HepG2 (cell line): ENCODE data around the gene ZNF101. TPM values are rescaled to one million over a fixed set of nuclear protein-coding genes. Genes with fewer than 3 reads are reported as not detected.

ENCODE experiments used
- ATAC-seq: fragments of 200-7000 bp; cut with Tn5 transposase; 3 replicates; pipeline ENCODE4 v1.9.1; 2020; ENCODE audit warnings: mild to moderate bottlenecking, moderate library complexity
- BruUV-seq: library from RNA; stranded (reverse); fragments of 400-500 nt; replicated peaks from 2 replicates; lab custom pipeline; 2021; lab: Mats Ljungman, UMichigan
- CTCF ChIA-PET: fragments of 300-600 bp; formaldehyde crosslinking; extraction: SDS; loops from one replicate; lab custom pipeline; 2021; ENCODE audit warnings: low total read pairs, inconsistent platforms, low intra/inter-chr PET ratio; lab: Yijun Ruan, JAX
- POLR2A ChIA-PET: fragments of 350-600 bp; sonication (Branson Sonifier 250); formaldehyde crosslinking; loops from one replicate; lab custom pipeline; 2020; ENCODE audit warnings: antibody characterized with exemption, inconsistent platforms; lab: Yijun Ruan, JAX
- DNase-seq: peaks from one replicate; pipeline ENCODE4 v3.0.0-alpha.2; 2015; ENCODE audit warnings: low spot score
- FAIRE-seq: peaks from 3 replicates; lab custom pipeline; 2011; peaks lifted over from hg19 to GRCh38; lab: Jason Lieb, UNC
- H2AFZ ChIP-seq: one replicate; pipeline ENCODE4 v1.6.1; 2011; ENCODE audit warnings: low read length, inconsistent platforms
- H3K27ac ChIP-seq: fragments of 300-600 bp; 3 replicates; pipeline ENCODE4 v1.8.0; 2011; ENCODE audit warnings: mixed run types, mild to moderate bottlenecking, mixed read lengths, low read length, inconsistent platforms; ENCODE audit not compliant: insufficient read depth; ENCODE audit errors: extremely low read length
- H3K27me3 ChIP-seq, 2 experiments: fragments of 200-600 bp in 1 of 2; 2 replicates in 1 of 2; 3 replicates in 1 of 2; pipeline versions ENCODE4 v1.6.0 to v1.8.0; 2011; ENCODE audit warnings: low read length in 2 of 2, mild to moderate bottlenecking in 2 of 2, moderate library complexity in 2 of 2, inconsistent platforms in 1 of 2; ENCODE audit not compliant: insufficient read depth in 2 of 2, control insufficient read depth in 1 of 2
- H3K36me3 ChIP-seq, 2 experiments: fragments of 200-600 bp in 1 of 2; replicated peaks in 1 of 2; 2 replicates in 1 of 2; 3 replicates in 1 of 2; pipeline versions ENCODE4 v1.5.1 to v1.8.0; 2011; ENCODE audit warnings: low read length in 2 of 2, inconsistent platforms in 1 of 2; ENCODE audit not compliant: insufficient read depth in 2 of 2, control insufficient read depth in 1 of 2
- H3K4me1 ChIP-seq: 2 replicates; pipeline ENCODE4 v1.5.1; 2012; ENCODE audit warnings: low read length, inconsistent platforms; ENCODE audit not compliant: insufficient read depth
- H3K4me2 ChIP-seq: 2 replicates; pipeline ENCODE4 v1.6.0; 2011; ENCODE audit warnings: low read depth, low read length, inconsistent platforms
- H3K4me3 ChIP-seq, 3 experiments: fragments of 200-600 bp in 1 of 3; sonication (generic), shearing (Covaris generic) in 1 of 3; replicated peaks in 1 of 3; 2 replicates each; pipeline ENCODE4 v1.5.1; 2011 to 2016; ENCODE audit warnings: low read length in 3 of 3, inconsistent platforms in 2 of 3, low read depth in 2 of 3, mild to moderate bottlenecking in 2 of 3, control low read depth in 1 of 3, mixed read lengths in 1 of 3; ENCODE audit not compliant: insufficient read depth in 1 of 3
- H3K79me2 ChIP-seq: one replicate; pipeline ENCODE4 v1.6.1; 2011; ENCODE audit warnings: low read length, inconsistent platforms; ENCODE audit not compliant: insufficient read depth
- H3K9ac ChIP-seq: 2 replicates; pipeline ENCODE4 v1.6.0; 2011; ENCODE audit warnings: mild to moderate bottlenecking, low read depth, low read length, inconsistent platforms; ENCODE audit not compliant: insufficient read depth
- H3K9me3 ChIP-seq: 2 replicates; pipeline ENCODE4 v1.5.1; 2012; ENCODE audit warnings: mild to moderate bottlenecking, low read length
- H4K20me1 ChIP-seq: 2 replicates; pipeline ENCODE4 v1.6.0; 2011; ENCODE audit warnings: inconsistent platforms, mild to moderate bottlenecking, low read length, moderate library complexity; ENCODE audit not compliant: insufficient read depth
- AGO2 ChIP-seq: fragments of 200-400 bp; formaldehyde crosslinking; optimal IDR thresholded peaks from 2 replicates; pipeline ENCODE3; 2017; ENCODE audit warnings: mild to moderate bottlenecking, low read depth, low read length, moderate library complexity
- ELF1 ChIP-seq: sonication (generic); formaldehyde crosslinking; IDR thresholded peaks from 2 replicates; pipeline ENCODE4 v1.4.0; 2020; ENCODE audit warnings: missing genetic modification reagents
- GPN1 ChIP-seq: sonication (generic); formaldehyde crosslinking; IDR thresholded peaks from 2 replicates; pipeline ENCODE4 v1.5.1; 2020; ENCODE audit warnings: missing genetic modification reagents, borderline replicate concordance
- HNRNPL ChIP-seq: fragments of 200-400 bp; formaldehyde crosslinking; IDR thresholded peaks from 2 replicates; pipeline ENCODE4 v1.6.1; 2017; ENCODE audit warnings: mild to moderate bottlenecking, low read depth, low read length
- NFATC3 ChIP-seq: sonication (generic); formaldehyde crosslinking; IDR thresholded peaks from 2 replicates; pipeline ENCODE4 v1.5.1; 2020; ENCODE audit warnings: mild to moderate bottlenecking, missing genetic modification reagents
- NR2C2 ChIP-seq: sonication (generic); formaldehyde crosslinking; IDR thresholded peaks from 2 replicates; pipeline ENCODE4 v1.4.0; 2020; ENCODE audit warnings: missing genetic modification reagents, mild to moderate bottlenecking, moderate library complexity, borderline replicate concordance
- PHF8 ChIP-seq: sonication (generic); formaldehyde crosslinking; IDR thresholded peaks from 2 replicates; pipeline ENCODE4 v1.5.0; 2020; ENCODE audit warnings: missing genetic modification reagents
- SAP130 ChIP-seq: IDR thresholded peaks from 2 replicates; pipeline ENCODE4 v1.6.1; 2016; ENCODE audit warnings: low read depth
- SP4 ChIP-seq: sonication (generic); formaldehyde crosslinking; IDR thresholded peaks from 2 replicates; pipeline ENCODE4 v1.8.1; 2023; ENCODE audit warnings: mild to moderate bottlenecking, missing genetic modification reagents
- STAG1 ChIP-seq: sonication (generic); formaldehyde crosslinking; IDR thresholded peaks from 2 replicates; pipeline ENCODE4 v1.4.0; 2020; ENCODE audit warnings: missing genetic modification reagents
- ZBTB38 ChIP-seq: sonication (generic); formaldehyde crosslinking; IDR thresholded peaks from 2 replicates; pipeline ENCODE4 v1.5.1; 2020; ENCODE audit warnings: mild to moderate bottlenecking, missing genetic modification reagents
- ZFX ChIP-seq: sonication (generic); formaldehyde crosslinking; IDR thresholded peaks from 2 replicates; pipeline ENCODE4 v1.4.0; 2020; ENCODE audit warnings: mild to moderate bottlenecking, low read depth, missing genetic modification reagents, moderate library complexity
- ZMAT3 ChIP-seq: sonication (generic); formaldehyde crosslinking; conservative IDR thresholded peaks from 2 replicates; pipeline ENCODE4 v1.7.0; 2021; ENCODE audit warnings: missing genetic modification reagents
- ZNF343 ChIP-seq: sonication (generic); formaldehyde crosslinking; IDR thresholded peaks from 2 replicates; pipeline ENCODE4 v1.4.0; 2020; ENCODE audit warnings: mild to moderate bottlenecking, missing genetic modification reagents
- ZNF383 ChIP-seq: sonication (generic); formaldehyde crosslinking; IDR thresholded peaks from 2 replicates; pipeline ENCODE4 v1.4.0; 2020; ENCODE audit warnings: missing genetic modification reagents, mild to moderate bottlenecking, borderline replicate concordance
- ZNF547 ChIP-seq: sonication (generic); formaldehyde crosslinking; IDR thresholded peaks from 2 replicates; pipeline ENCODE4 v1.5.1; 2020; ENCODE audit warnings: mild to moderate bottlenecking, missing genetic modification reagents
- WGBS: methylation state at CpG from one replicate; pipeline ENCODE4 v1.1.6; 2017; ENCODE audit warnings: low lambda C conversion rate; 5-methylcytosine and 5-hydroxymethylcytosine counted together
- in situ Hi-C: cut with HindIII; loops from 2 replicates; pipeline ENCODE4 v1.10.0; 2017; ENCODE audit warnings: low pct_unique_long_range_greater_than_20kb; ENCODE audit not compliant: extremely low pct_ligation_motif_present
- intact Hi-C: fragments of 100-400 bp; cut with micrococcal nuclease; formaldehyde crosslinking; loops from one replicate; pipeline ENCODE4 v1.10.0; 2022; ENCODE audit not compliant: unreplicated experiment
- polyA plus RNA-seq, 8 experiments: library from polyadenylated mRNA; depleted of rRNA in 3 of 8; stranded (reverse) in 7 of 8; unstranded in 1 of 8; fragments of >200 nt; fragmentation: Illumina TruSeq in 4 of 8; extraction: Trizol in 4 of 8; gene quantifications; 2 replicates each; pipeline versions ENCODE4 v1.2.1 to v1.2.3, GENCODE V29; 2011 to 2016; ENCODE audit warnings: low read depth in 4 of 8, missing spikeins in 1 of 8, mixed read lengths in 1 of 8; ENCODE audit not compliant: insufficient read depth in 1 of 8
- total RNA-seq, 5 experiments: library from RNA; depleted of rRNA; stranded (reverse); fragments of >200 nt; fragmentation: Illumina TruSeq; extraction: Trizol; gene quantifications; 2 replicates each; pipeline ENCODE4 v1.2.3, GENCODE V29; 2016; ENCODE audit warnings: low read depth in 1 of 5
- TF ChIP-seq, protein P1 (sequence below): sonication (generic); formaldehyde crosslinking; IDR thresholded peaks from 2 replicates; pipeline ENCODE4 v1.4.0; 2020; ENCODE audit warnings: missing genetic modification reagents, borderline replicate concordance
- TF ChIP-seq, protein P2 (sequence below): sonication (generic); formaldehyde crosslinking; IDR thresholded peaks from 2 replicates; pipeline ENCODE4 v1.5.0; 2020; ENCODE audit warnings: mild to moderate bottlenecking, missing genetic modification reagents, moderate library complexity

The ZNF101 gene
- total and polyA plus RNA-seq, 2 of the 13 experiments (the other 11 are each of a cell fraction or from before 2014, with no cell fraction given) = 12.9 to 28.9 TPM

DNA sequence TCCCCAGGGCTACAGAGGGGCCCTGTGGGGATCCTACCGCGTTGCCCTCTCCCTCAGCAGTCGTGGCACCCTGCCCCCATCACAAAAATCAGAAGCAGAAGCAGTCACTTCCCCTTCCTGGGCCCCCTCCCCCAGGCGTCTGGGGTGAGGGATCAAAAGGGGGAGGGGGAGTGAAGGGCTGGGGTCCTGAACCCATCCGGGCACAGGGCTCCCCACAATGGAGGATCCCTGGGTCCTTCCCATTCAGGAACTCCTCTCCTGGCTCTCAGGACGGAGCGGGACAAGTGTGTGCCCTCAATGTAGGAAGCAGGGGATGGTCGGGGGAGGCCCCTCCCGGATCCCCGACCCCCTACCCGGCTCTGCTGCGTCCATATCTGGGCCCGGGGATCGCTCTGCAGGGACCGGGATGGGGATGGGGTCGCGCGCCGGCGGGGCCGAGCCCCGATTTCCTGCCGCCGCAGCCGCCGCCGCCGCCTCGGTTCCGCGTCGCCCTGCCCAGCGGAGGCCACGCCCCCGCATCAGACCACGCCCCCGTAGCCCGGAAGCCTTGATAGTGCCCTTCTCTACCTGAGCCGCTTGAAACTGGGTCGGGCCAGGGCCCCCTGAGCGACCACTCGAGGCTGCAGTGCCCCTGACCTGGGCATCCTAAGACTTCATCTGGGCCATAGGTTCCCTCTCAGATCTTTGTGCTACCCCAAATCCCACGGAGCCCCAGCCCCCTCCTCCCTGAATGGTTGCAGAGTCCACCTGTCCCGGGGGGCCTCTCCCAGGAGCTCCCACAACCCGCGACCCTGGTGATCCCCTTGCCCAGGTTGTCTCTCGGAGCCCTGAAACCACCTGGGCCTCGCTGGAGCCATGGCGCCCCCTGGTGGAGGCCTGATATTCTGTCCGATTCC is 25.2 kb upstream of the ZNF101 start, which contains the start of gene GMIP:
GMIP (minus strand) TSS at position 500 of the 896 bp plus-strand sequence; CDS start at position 372, 128 bp downstream.
- no peaks in the 10 kb centered on the region for H3K9me3 ChIP-seq
- peak within 1 kb of the TSS; percentile 65 for H3K9ac ChIP-seq
- DNase-seq (peak; percentile 45), FAIRE-seq (no peak), ATAC-seq (peak; percentile 81)
- WGBS = 0% methylated on average over 6 of the region's 50 CpGs
- in situ Hi-C loops = loop anchor here (5.0 kb wide), 1 partner anchor 106 kb away; the partner anchor contains the start of gene CILP2
- peaks cover 6 to 35% of the 10 kb centered on the region in 2 experiments; a peak in 4 of 5 replicates for H3K36me3 ChIP-seq
- H3K4me2 ChIP-seq = peak within 1 kb of the TSS; percentile 87
- H3K27me3 ChIP-seq = no peaks in the 10 kb centered on the region
- intact Hi-C loops = loop anchor here (5.0 kb wide), 1 partner anchor 111 kb away; no protein-coding TSS in a partner anchor
- no peaks in the 10 kb centered on the region for H3K79me2 ChIP-seq
- H3K4me1 ChIP-seq = no peaks in the 10 kb centered on the region
- ChIA-PET CTCF (interaction anchor here (0.8 to 2.4 kb wide), 3 partner anchors 81 to 111 kb away, joined by 3 to 23 read pairs (median 3); no protein-coding TSS in a partner anchor), POLR2A (interaction anchor here (1.0 to 1.3 kb wide), 3 partner anchors 111 to 258 kb away, joined by 3 to 4 read pairs (median 3); no protein-coding TSS in a partner anchor)
- no peak within 1 kb of the TSS for H2AFZ ChIP-seq
- no peaks in the 10 kb centered on the region for H4K20me1 ChIP-seq
- H3K4me3 ChIP-seq = peak within 1 kb of the TSS; percentile 86 to 88 (median 88)
- no TSS peak for BruUV-seq
- peak within 1 kb of the TSS; percentile 15 for H3K27ac ChIP-seq
- 0 out of 2 replicates have a peak, but pooled peaks have one; percentile 20 for TF ChIP-seq NR2C2 (CRISPR knock-in tag)
- 0 out of 2 replicates have a peak, but pooled peaks have one; percentile 55 for TF ChIP-seq ZNF343 (CRISPR knock-in tag)
- TF ChIP-seq NFATC3 (CRISPR knock-in tag) = no peak
- peak; percentile 49 for TF ChIP-seq ZFX
- peak; percentile 89 for TF ChIP-seq AGO2
- peak; percentile 49; the same call in 1 of the 2 replicates for TF ChIP-seq SAP130 (CRISPR knock-in tag)
- peak; percentile 28; the same call in 1 of the 2 replicates for TF ChIP-seq ZBTB38 (CRISPR knock-in tag)
- TF ChIP-seq STAG1 (CRISPR knock-in tag) = peak; percentile 80
- TF ChIP-seq GPN1 = no peak
- no peak for TF ChIP-seq ZNF383
- TF ChIP-seq, protein P1, sequence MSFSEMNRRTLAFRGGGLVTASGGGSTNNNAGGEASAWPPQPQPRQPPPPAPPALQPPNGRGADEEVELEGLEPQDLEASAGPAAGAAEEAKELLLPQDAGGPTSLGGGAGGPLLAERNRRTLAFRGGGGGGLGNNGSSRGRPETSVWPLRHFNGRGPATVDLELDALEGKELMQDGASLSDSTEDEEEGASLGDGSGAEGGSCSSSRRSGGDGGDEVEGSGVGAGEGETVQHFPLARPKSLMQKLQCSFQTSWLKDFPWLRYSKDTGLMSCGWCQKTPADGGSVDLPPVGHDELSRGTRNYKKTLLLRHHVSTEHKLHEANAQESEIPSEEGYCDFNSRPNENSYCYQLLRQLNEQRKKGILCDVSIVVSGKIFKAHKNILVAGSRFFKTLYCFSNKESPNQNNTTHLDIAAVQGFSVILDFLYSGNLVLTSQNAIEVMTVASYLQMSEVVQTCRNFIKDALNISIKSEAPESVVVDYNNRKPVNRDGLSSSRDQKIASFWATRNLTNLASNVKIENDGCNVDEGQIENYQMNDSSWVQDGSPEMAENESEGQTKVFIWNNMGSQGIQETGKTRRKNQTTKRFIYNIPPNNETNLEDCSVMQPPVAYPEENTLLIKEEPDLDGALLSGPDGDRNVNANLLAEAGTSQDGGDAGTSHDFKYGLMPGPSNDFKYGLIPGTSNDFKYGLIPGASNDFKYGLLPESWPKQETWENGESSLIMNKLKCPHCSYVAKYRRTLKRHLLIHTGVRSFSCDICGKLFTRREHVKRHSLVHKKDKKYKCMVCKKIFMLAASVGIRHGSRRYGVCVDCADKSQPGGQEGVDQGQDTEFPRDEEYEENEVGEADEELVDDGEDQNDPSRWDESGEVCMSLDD (CRISPR knock-in tag) = 0 out of 2 replicates have a peak, but pooled peaks have one; percentile 36
- peak; percentile 48 for TF ChIP-seq ELF1 (CRISPR knock-in tag)
- 0 out of 2 replicates have a peak, but pooled peaks have one; percentile 34 for TF ChIP-seq ZMAT3 (CRISPR knock-in tag)
- TF ChIP-seq ZNF547 (CRISPR knock-in tag) = peak; percentile 16; the same call in 1 of the 2 replicates
- peak; percentile 90 for TF ChIP-seq HNRNPL
- TF ChIP-seq, protein P2, sequence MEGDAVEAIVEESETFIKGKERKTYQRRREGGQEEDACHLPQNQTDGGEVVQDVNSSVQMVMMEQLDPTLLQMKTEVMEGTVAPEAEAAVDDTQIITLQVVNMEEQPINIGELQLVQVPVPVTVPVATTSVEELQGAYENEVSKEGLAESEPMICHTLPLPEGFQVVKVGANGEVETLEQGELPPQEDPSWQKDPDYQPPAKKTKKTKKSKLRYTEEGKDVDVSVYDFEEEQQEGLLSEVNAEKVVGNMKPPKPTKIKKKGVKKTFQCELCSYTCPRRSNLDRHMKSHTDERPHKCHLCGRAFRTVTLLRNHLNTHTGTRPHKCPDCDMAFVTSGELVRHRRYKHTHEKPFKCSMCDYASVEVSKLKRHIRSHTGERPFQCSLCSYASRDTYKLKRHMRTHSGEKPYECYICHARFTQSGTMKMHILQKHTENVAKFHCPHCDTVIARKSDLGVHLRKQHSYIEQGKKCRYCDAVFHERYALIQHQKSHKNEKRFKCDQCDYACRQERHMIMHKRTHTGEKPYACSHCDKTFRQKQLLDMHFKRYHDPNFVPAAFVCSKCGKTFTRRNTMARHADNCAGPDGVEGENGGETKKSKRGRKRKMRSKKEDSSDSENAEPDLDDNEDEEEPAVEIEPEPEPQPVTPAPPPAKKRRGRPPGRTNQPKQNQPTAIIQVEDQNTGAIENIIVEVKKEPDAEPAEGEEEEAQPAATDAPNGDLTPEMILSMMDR (CRISPR knock-in tag) = peak; percentile 85
- TF ChIP-seq PHF8 (CRISPR knock-in tag) = peak; percentile 54; the same call in 1 of the 2 replicates
- TF ChIP-seq SP4 (CRISPR knock-in tag) = 0 out of 2 replicates have a peak, but pooled peaks have one; percentile 25
